ENCODE measurements around the gene NUTM1. TPM values are rescaled to one million over a fixed set of nuclear protein-coding genes. Genes with fewer than 3 reads are reported as not detected.

NUTM1 gene
- total RNA-seq, 2 experiments from 2014 or later, result not detected

GRCh38 chr15:34330279-34330678, 12.8 kb upstream of the NUTM1 start:
- DNase-seq (no peak), ATAC-seq (ENCODE audit: low read depth) (no peak)
- H3K27ac Mint-ChIP-seq, result peak overlapping the region; percentile 67
- peaks cover 63% of the 10 kb centered on the region for H3K4me1 Mint-ChIP-seq
- H3K9me3 Mint-ChIP-seq, result no peaks in the 10 kb centered on the region
- H3K4me3 Mint-ChIP-seq, result peak overlapping the region; percentile 11
- POLR2A ChIA-PET, result interaction anchor here (0.6 to 6.0 kb wide), 7 partner anchors 7 to 658 kb away, joined by 3 to 66 read pairs (median 6); partner anchors contain the start of genes GOLGA8B, LPCAT4, SLC12A6 and ZNF770
- peaks cover 2% of the 10 kb centered on the region for H3K36me3 Mint-ChIP-seq
- H3K27me3 Mint-ChIP-seq, result no peaks in the 10 kb centered on the region

DNA sequence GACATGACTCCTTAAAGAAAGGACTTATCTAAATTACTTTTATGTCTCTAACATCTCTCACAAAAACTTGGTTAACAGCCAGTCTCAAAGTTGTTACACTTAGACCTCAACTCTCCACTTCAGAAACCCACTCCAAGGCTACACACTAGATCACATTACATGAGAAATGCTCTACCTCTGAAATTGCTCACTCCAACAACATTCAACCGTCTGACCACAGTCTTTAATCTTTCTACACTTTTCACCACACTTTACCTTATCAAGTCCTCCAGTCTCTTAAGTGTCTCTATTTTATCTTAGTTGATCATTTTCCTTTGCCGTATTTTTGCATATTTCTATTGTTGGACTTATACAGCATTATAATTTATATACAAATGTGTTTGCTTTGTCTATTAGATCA, 11.3 kb upstream of the NUTM1 start:
- H3K27me3 Mint-ChIP-seq, result no peaks in the 10 kb centered on the region
- no peak for DNase-seq
- peaks cover 64% of the 10 kb centered on the region for H3K4me1 Mint-ChIP-seq
- no peaks in the 10 kb centered on the region for H3K9me3 Mint-ChIP-seq
- H3K27ac Mint-ChIP-seq, result peak overlapping the region; percentile 83
- POLR2A ChIA-PET, result interaction anchor here (5.0 kb wide), 1 partner anchor 35 kb away, joined by 26 read pairs; the partner anchor contains the start of gene LPCAT4
- peaks cover 2% of the 10 kb centered on the region for H3K36me3 Mint-ChIP-seq
- peak; percentile 68 for ATAC-seq (ENCODE audit: low read depth)
- H3K4me3 Mint-ChIP-seq, result peak overlapping the region; percentile 45

- peak overlapping the region; percentile 45 for H3K4me3 Mint-ChIP-seq
- H3K9me3 Mint-ChIP-seq, result no peaks in the 10 kb centered on the region
Measured at GRCh38 chr15:34332553-34333120, 10.5 kb upstream of the NUTM1 start.

GRCh38 chr15:34334672-34335071, 8.4 kb upstream of the NUTM1 start:
- no peak for DNase-seq
- peak overlapping the region; percentile 99 for H3K27ac Mint-ChIP-seq
- peaks cover 2% of the 10 kb centered on the region for H3K36me3 Mint-ChIP-seq
- no peak for ATAC-seq (ENCODE audit: low read depth)
- peak overlapping the region; percentile 96 for H3K4me3 Mint-ChIP-seq
- no peaks in the 10 kb centered on the region for H3K27me3 Mint-ChIP-seq
- H3K9me3 Mint-ChIP-seq, result no peaks in the 10 kb centered on the region
- POLR2A ChIA-PET, result interaction anchor here (1.0 to 5.3 kb wide), 3 partner anchors 9 to 32 kb away, joined by 3 to 34 read pairs (median 4); partner anchors contain the start of gene LPCAT4
- H3K4me1 Mint-ChIP-seq, result peaks cover 47% of the 10 kb centered on the region

More at GRCh38 chr15:34332553-34333120, 10.5 kb upstream of the NUTM1 start:
- DNase-seq, result no peak
- Mint-ChIP-seq H3K4me1 (peaks cover 59% of the 10 kb centered on the region), H3K27ac (peak overlapping the region; percentile 83), H3K36me3 (peaks cover 2% of the 10 kb centered on the region), H3K27me3 (no peaks in the 10 kb centered on the region)
- POLR2A ChIA-PET, result interaction anchor here (0.8 kb wide), 1 partner anchor 118 kb away, joined by 3 read pairs; no protein-coding TSS in a partner anchor
- no peak for ATAC-seq (ENCODE audit: low read depth)

DNA sequence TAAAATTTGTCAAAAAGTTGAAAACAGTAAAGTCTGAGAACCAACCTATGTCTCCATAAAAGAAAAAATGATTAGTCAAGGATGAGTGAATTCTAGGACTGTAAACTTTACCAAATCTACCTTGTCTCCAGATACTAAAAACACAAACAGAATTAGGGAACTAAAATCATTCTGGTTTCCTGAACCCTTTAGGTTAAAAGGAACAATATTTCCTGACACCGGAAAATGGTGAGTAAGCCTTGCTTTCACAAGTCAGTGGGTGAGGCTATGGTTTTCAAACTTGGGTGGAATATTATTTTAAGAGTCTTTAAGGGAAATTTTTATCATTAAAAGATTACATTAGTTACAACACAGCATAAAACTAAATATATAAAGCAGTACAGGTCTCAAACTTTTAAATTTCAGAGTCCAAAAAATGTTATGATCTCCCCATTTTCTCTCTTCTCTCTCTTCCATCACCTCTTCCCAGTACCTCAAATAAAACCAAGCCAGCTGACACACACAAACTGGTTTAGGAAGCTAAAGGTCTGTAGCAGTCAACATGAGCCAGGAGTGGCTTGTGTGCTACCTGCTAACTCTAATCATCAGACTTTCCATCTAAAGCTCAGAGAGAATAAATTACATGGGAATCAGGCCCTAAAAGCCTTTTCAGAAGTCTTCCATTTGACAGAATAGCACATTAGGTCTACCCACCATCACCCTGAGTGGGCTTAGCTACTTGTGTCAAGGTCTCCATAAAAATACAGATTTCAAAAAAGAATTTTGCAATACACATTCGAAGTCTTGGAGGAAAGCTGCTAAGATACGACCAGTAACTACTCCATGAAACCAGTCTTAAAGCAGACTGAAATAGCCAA, 7.7 kb upstream of the NUTM1 start:
- no peak for DNase-seq
- Mint-ChIP-seq H3K4me3 (peak overlapping the region; percentile 96), H3K4me1 (peaks cover 46% of the 10 kb centered on the region), H3K9me3 (no peaks in the 10 kb centered on the region), H3K27ac (peak overlapping the region; percentile 99), H3K27me3 (no peaks in the 10 kb centered on the region), H3K36me3 (peaks cover 7% of the 10 kb centered on the region)
- POLR2A ChIA-PET, result interaction anchor here (0.6 to 5.3 kb wide), 6 partner anchors 8 to 717 kb away, joined by 3 to 66 read pairs (median 20); partner anchors contain the start of gene LPCAT4
- ATAC-seq (ENCODE audit: low read depth), result no peak

GRCh38 chr15:34336231-34336990, 6.7 kb upstream of the NUTM1 start:
- ATAC-seq (ENCODE audit: low read depth) (no peak), DNase-seq (no peak)
- no peaks in the 10 kb centered on the region for H3K9me3 Mint-ChIP-seq
- H3K4me1 Mint-ChIP-seq, result peaks cover 43% of the 10 kb centered on the region
- H3K4me3 Mint-ChIP-seq, result peak overlapping the region; percentile 96
- POLR2A ChIA-PET, result interaction anchor here (0.6 to 5.3 kb wide), 5 partner anchors 9 to 716 kb away, joined by 3 to 66 read pairs (median 34); partner anchors contain the start of gene LPCAT4
- H3K27me3 Mint-ChIP-seq, result no peaks in the 10 kb centered on the region
- peaks cover 14% of the 10 kb centered on the region for H3K36me3 Mint-ChIP-seq
- peak overlapping the region; percentile 99 for H3K27ac Mint-ChIP-seq

GRCh38 chr15:34336991-34337556, 6.0 kb upstream of the NUTM1 start:
- ATAC-seq (ENCODE audit: low read depth) (peak; percentile 9), DNase-seq (no peak)
- POLR2A ChIA-PET, result interaction anchor here (1.0 to 5.3 kb wide), 9 partner anchors 10 to 236 kb away, joined by 3 to 66 read pairs (median 5); partner anchors contain the start of genes EMC7, KATNBL1, LPCAT4 and PGBD4
- Mint-ChIP-seq H3K9me3 (no peaks in the 10 kb centered on the region), H3K36me3 (peaks cover 19% of the 10 kb centered on the region), H3K4me1 (peaks cover 43% of the 10 kb centered on the region), H3K27me3 (no peaks in the 10 kb centered on the region), H3K27ac (peak overlapping the region; percentile 99), H3K4me3 (peak overlapping the region; percentile 96)

GRCh38 chr15:34337557-34338306, 5.4 kb upstream of the NUTM1 start, which contains the start of gene SLC12A6:
Gene SLC12A6, minus strand, starts transcription at chr15:34337781. Its CDS starts 1,101 bp downstream, at chr15:34336680.
- H3K4me3 Mint-ChIP-seq, result peak within 1 kb of the TSS; percentile 96
- peak within 1 kb of the TSS; percentile 99 for H3K27ac Mint-ChIP-seq
- ATAC-seq (ENCODE audit: low read depth) (peak; percentile 84), DNase-seq (peak; percentile 98)
- H3K36me3 Mint-ChIP-seq, result peaks cover 21% of the 10 kb centered on the region
- H3K9me3 Mint-ChIP-seq, result no peaks in the 10 kb centered on the region
- H3K4me1 Mint-ChIP-seq, result peaks cover 40% of the 10 kb centered on the region
- no peaks in the 10 kb centered on the region for H3K27me3 Mint-ChIP-seq
- POLR2A ChIA-PET, result interaction anchor here (0.8 to 5.3 kb wide), 12 partner anchors 10 to 246 kb away, joined by 3 to 66 read pairs (median 4); partner anchors contain the start of genes EMC7, GOLGA8B, KATNBL1 and LPCAT4

DNA sequence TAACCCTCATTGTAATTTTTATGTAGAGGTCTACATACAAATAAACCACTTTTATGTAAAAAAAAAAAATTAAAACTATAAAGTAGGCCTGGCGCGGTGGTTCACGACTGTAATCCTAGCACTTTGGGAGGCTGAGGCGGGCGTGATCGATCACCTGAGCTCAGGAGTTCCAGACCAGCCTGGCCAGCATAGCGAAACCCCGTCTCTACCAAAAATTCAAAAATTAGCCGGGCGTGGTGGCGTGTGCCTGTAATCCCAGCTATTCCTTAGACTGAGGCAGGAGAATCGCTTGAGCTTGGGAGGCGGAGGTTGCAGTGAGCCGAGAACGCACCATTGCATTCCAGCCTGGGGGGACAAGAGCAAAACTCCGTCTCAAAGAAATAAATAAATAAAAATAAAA, 4.8 kb upstream of the NUTM1 start:
- H3K27ac Mint-ChIP-seq, result no peak overlapping the region
- H3K4me3 Mint-ChIP-seq, result peak overlapping the region; percentile 82
- POLR2A ChIA-PET, result interaction anchor here (0.8 to 5.3 kb wide), 11 partner anchors 11 to 245 kb away, joined by 3 to 66 read pairs (median 4); partner anchors contain the start of genes GOLGA8B, KATNBL1 and LPCAT4
- peaks cover 40% of the 10 kb centered on the region for H3K4me1 Mint-ChIP-seq
- ATAC-seq (ENCODE audit: low read depth), result no peak
- H3K27me3 Mint-ChIP-seq, result no peaks in the 10 kb centered on the region
- H3K36me3 Mint-ChIP-seq, result peaks cover 21% of the 10 kb centered on the region
- DNase-seq, result no peak
- no peaks in the 10 kb centered on the region for H3K9me3 Mint-ChIP-seq

- no peak for ATAC-seq (ENCODE audit: low read depth)
- H3K27ac Mint-ChIP-seq, result no peak overlapping the region
- H3K36me3 Mint-ChIP-seq, result peaks cover 21% of the 10 kb centered on the region
- POLR2A ChIA-PET, result interaction anchor here (0.7 to 1.2 kb wide), 2 partner anchors 13 to 28 kb away, joined by 4 to 12 read pairs; partner anchors contain the start of gene LPCAT4
- peak overlapping the region; percentile 4 for H3K4me3 Mint-ChIP-seq
- H3K4me1 Mint-ChIP-seq, result peaks cover 28% of the 10 kb centered on the region
- DNase-seq, result no peak
- H3K9me3 Mint-ChIP-seq, result no peaks in the 10 kb centered on the region
- H3K27me3 Mint-ChIP-seq, result no peaks in the 10 kb centered on the region
Measured at GRCh38 chr15:34339946-34340345, 3.2 kb upstream of the NUTM1 start.

DNA sequence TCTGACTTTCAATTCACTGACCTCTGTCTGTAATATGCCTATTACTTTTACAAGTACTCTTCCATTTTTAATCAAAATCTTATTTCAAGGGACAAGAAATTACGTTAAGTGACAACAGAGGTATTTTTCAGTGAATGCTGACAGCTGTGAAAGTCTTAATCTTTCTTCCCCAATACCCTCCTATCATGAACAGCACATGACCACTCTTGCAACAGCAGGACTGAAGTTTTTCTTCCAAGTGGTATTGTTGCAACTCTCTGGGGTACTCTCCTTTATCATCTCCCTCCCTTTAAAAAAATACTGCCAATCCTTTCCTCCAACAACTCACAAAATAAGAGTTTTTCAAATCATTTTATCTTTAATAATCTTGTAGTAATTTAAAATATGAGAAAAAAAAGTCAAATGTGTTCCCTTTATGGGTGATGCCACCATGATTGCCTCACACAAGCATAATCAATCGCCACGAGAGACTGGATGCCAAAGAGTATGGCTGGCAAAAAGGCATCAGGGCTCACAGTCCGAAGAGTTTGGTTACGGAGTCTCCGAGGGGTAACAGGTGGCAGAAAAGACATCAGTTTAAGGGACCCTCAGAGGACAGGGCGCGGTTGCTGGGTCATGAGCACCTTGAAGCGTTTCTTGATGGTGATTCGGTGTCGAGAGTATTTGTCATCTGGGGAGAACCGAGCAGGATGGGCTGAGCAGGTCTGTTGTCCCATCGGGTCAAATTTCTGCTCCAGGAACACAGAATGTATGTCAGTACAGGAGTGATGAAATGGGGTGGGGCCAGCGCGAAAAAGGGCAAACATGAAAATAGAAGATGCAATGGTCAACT, 1.5 kb upstream of the NUTM1 start:
- ATAC-seq (ENCODE audit: low read depth) (no peak), DNase-seq (no peak)
- peaks cover 17% of the 10 kb centered on the region for H3K4me1 Mint-ChIP-seq
- H3K36me3 Mint-ChIP-seq, result peaks cover 21% of the 10 kb centered on the region
- peak overlapping the region; percentile 53 for H3K4me3 Mint-ChIP-seq
- H3K27me3 Mint-ChIP-seq, result no peaks in the 10 kb centered on the region
- POLR2A ChIA-PET, result interaction anchor here (1.6 kb wide), 1 partner anchor 13 kb away, joined by 9 read pairs; no protein-coding TSS in a partner anchor
- H3K9me3 Mint-ChIP-seq, result no peaks in the 10 kb centered on the region
- peak overlapping the region; percentile 87 for H3K27ac Mint-ChIP-seq
